ENCODE results near the gene SNX10. TPM values are rescaled to one million over a fixed set of nuclear protein-coding genes. Genes with fewer than 3 reads are reported as not detected.

SNX10 gene
- polyA plus RNA-seq, 3 donors: 68.0 to 250 (median 219) TPM

DNA sequence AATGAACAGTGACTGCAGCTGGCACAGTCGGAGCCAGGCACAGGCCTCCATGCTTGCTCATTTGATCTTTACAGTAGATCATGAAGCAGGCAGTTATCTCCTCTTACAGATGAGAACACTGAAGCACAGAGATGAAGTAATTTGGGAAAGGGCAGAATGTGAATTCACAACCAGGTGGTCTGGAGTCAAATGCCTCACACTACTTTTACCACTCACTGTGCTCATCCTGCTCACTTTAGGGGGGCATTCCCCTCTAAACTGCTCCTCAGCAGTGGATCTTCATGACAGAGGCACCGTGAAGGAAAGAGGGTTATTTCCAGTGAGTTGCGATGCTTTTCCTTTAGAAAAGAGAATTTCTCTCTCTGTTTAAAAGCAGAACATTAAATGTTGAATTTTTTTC lies 15.1 kb downstream of the SNX10 start:
- peaks cover 17 to 42% of the 10 kb centered on the region in 2 donors for H3K36me3 ChIP-seq (replicated peaks in 1 of 2; ENCODE audit: control insufficient read depth in 1 of 2, insufficient read depth in 2 of 2, low read length in 2 of 2)
- H3K27me3 ChIP-seq (ENCODE audit: control insufficient read depth in 2 of 2, insufficient read depth in 2 of 2, low read length in 2 of 2): no peaks in the 10 kb centered on the region
- H3K36me3 Mint-ChIP-seq: peaks cover 51 to 74% of the 10 kb centered on the region in 2 donors
- DNase-seq: peak in 1 of 3 donors; percentile 82
- H3K9ac ChIP-seq (ENCODE audit: insufficient read depth, low read length, poor library complexity, severe bottlenecking): peak overlapping the region; percentile 76
- peak overlapping the region; percentile 94 to 99 (median 98) for H3K27ac Mint-ChIP-seq
- H3K27me3 Mint-ChIP-seq (ENCODE audit: low read depth in 3 of 3): peaks cover 0 to 3% (median 0%) of the 10 kb centered on the region in 3 donors
- intact Hi-C loops (cut with micrococcal nuclease): loop anchor here in 1 of 2 donors (10.0 kb wide), 1 partner anchor 48 kb away; no protein-coding TSS in a partner anchor
- H3K4me2 ChIP-seq (replicated peaks; ENCODE audit: extremely low read depth, low read length, poor library complexity, severe bottlenecking): peak overlapping the region; percentile 69
- no peaks in the 10 kb centered on the region for H3K9me3 ChIP-seq (replicated peaks in 1 of 2; ENCODE audit: control insufficient read depth in 1 of 2, insufficient read depth in 1 of 2, low read length in 2 of 2)
- peaks cover 87% of the 10 kb centered on the region for H3K79me2 ChIP-seq (ENCODE audit: insufficient read depth, low read length)
- peak overlapping the region in 1 of 3 experiments; percentile 67 for H3K4me3 ChIP-seq (replicated peaks in 1 of 3; ENCODE audit: low read depth in 2 of 3, low read length in 3 of 3)
- peaks cover 0 to 2% (median 0%) of the 10 kb centered on the region in 7 donors for H3K9me3 Mint-ChIP-seq
- no peak overlapping the region for H2AFZ ChIP-seq (ENCODE audit: insufficient read depth, low read depth, low read length, poor library complexity, severe bottlenecking)
- no peaks in the 10 kb centered on the region for H4K20me1 ChIP-seq (ENCODE audit: insufficient read depth, low read length)
- H3K27ac ChIP-seq (ENCODE audit: low read depth in 1 of 2, low read length in 2 of 2): peak overlapping the region; percentile 95 to 98
- no CpG with 5 or more reads among the region's 3 CpGs for WGBS (ENCODE audit: insufficient coverage)
- TF ChIP-seq, protein P1, sequence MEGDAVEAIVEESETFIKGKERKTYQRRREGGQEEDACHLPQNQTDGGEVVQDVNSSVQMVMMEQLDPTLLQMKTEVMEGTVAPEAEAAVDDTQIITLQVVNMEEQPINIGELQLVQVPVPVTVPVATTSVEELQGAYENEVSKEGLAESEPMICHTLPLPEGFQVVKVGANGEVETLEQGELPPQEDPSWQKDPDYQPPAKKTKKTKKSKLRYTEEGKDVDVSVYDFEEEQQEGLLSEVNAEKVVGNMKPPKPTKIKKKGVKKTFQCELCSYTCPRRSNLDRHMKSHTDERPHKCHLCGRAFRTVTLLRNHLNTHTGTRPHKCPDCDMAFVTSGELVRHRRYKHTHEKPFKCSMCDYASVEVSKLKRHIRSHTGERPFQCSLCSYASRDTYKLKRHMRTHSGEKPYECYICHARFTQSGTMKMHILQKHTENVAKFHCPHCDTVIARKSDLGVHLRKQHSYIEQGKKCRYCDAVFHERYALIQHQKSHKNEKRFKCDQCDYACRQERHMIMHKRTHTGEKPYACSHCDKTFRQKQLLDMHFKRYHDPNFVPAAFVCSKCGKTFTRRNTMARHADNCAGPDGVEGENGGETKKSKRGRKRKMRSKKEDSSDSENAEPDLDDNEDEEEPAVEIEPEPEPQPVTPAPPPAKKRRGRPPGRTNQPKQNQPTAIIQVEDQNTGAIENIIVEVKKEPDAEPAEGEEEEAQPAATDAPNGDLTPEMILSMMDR (IDR thresholded peaks at IDR 0.05): no peak
- H3K4me1 Mint-ChIP-seq: peaks cover 95% of the 10 kb centered on the region
- H3K4me1 ChIP-seq (ENCODE audit: control insufficient read depth in 1 of 2, insufficient read depth in 2 of 2, low read length in 2 of 2): peaks cover 87 to 97% of the 10 kb centered on the region in 2 donors
- peak overlapping the region in 1 of 2 donors; percentile 87 for H3K4me3 Mint-ChIP-seq

DNA sequence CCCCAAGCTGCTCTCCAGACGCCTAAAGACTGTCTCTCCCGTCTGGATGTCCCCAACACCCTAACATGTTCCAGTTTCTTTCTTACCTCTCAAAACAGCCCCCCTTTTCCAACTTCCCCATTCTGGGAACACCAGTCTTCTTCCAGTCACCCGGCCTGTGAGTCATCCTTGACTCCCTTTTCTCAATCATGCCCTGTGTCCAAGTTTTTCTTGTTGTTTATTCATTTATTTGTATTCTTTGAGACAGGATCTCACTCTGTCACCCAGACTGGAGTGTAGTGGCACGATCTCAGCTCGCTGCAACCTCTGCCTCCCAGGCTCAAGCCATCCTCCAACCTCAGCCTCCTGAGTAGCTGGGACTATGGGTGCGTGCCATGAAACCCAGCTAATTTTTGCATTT lies 15.6 kb downstream of the SNX10 start:
- H3K4me3 Mint-ChIP-seq: peak overlapping the region; percentile 42 to 87
- H3K4me3 ChIP-seq (replicated peaks in 1 of 3; ENCODE audit: low read depth in 2 of 3, low read length in 3 of 3): peak overlapping the region in 1 of 3 experiments; percentile 67
- H3K27ac ChIP-seq (ENCODE audit: low read depth in 1 of 2, low read length in 2 of 2): peak overlapping the region; percentile 95 to 98
- peak overlapping the region; percentile 76 for H3K9ac ChIP-seq (ENCODE audit: insufficient read depth, low read length, poor library complexity, severe bottlenecking)
- H3K9me3 Mint-ChIP-seq: peaks cover 0 to 2% (median 0%) of the 10 kb centered on the region in 7 donors
- peaks cover 0 to 3% (median 0%) of the 10 kb centered on the region in 3 donors for H3K27me3 Mint-ChIP-seq (ENCODE audit: low read depth in 3 of 3)
- no peaks in the 10 kb centered on the region for H4K20me1 ChIP-seq (ENCODE audit: insufficient read depth, low read length)
- peaks cover 87% of the 10 kb centered on the region for H3K79me2 ChIP-seq (ENCODE audit: insufficient read depth, low read length)
- H3K36me3 Mint-ChIP-seq: peaks cover 49 to 69% of the 10 kb centered on the region in 2 donors
- peak; percentile 82 to 97 (median 95) for DNase-seq
- no peaks in the 10 kb centered on the region for H3K9me3 ChIP-seq (replicated peaks in 1 of 2; ENCODE audit: control insufficient read depth in 1 of 2, insufficient read depth in 1 of 2, low read length in 2 of 2)
- H3K4me1 Mint-ChIP-seq: peaks cover 95% of the 10 kb centered on the region
- peak overlapping the region; percentile 69 for H3K4me2 ChIP-seq (replicated peaks; ENCODE audit: extremely low read depth, low read length, poor library complexity, severe bottlenecking)
- peaks cover 87 to 97% of the 10 kb centered on the region in 2 donors for H3K4me1 ChIP-seq (ENCODE audit: control insufficient read depth in 1 of 2, insufficient read depth in 2 of 2, low read length in 2 of 2)
- TF ChIP-seq, protein P1 (IDR thresholded peaks at IDR 0.05): no peak
- peaks cover 13 to 37% of the 10 kb centered on the region in 2 donors for H3K36me3 ChIP-seq (replicated peaks in 1 of 2; ENCODE audit: control insufficient read depth in 1 of 2, insufficient read depth in 2 of 2, low read length in 2 of 2)
- no peak overlapping the region for H2AFZ ChIP-seq (ENCODE audit: insufficient read depth, low read depth, low read length, poor library complexity, severe bottlenecking)
- intact Hi-C loops (cut with micrococcal nuclease): loop anchor here in 1 of 2 donors (10.0 kb wide), 1 partner anchor 48 kb away; no protein-coding TSS in a partner anchor
- H3K27ac Mint-ChIP-seq: peak overlapping the region; percentile 94 to 99 (median 98)
- 25% methylated on average over 4 of the region's 6 CpGs for WGBS (ENCODE audit: insufficient coverage)
- no peaks in the 10 kb centered on the region for H3K27me3 ChIP-seq (ENCODE audit: control insufficient read depth in 2 of 2, insufficient read depth in 2 of 2, low read length in 2 of 2)
